Calu3 (cell line): ENCODE data around the gene RFX3. TPM values are rescaled to one million over a fixed set of nuclear protein-coding genes. Genes with fewer than 3 reads are reported as not detected.

Experiments used
- BruUV-seq: library from RNA; stranded (reverse); fragments of 400-500 nt; replicated peaks from 2 replicates; lab custom pipeline; 2021; lab: Mats Ljungman, UMichigan
- CTCF ChIA-PET: fragments of 300-600 bp; sonication (Branson Sonifier 250); formaldehyde crosslinking; loops from one replicate; lab custom pipeline; 2022; ENCODE audit warnings: antibody characterized with exemption; lab: Charles Lee
- DNase-seq: peaks from one replicate; pipeline ENCODE4 v3.0.0; 2022
- H3K27ac Mint-ChIP-seq: one replicate; pipeline ENCODE4 v1.8.0; 2022; ENCODE audit warnings: mixed read lengths; ENCODE audit not compliant: unreplicated experiment
- H3K27me3 Mint-ChIP-seq: one replicate; pipeline ENCODE4 v1.8.0; 2022; ENCODE audit warnings: mixed read lengths; ENCODE audit not compliant: unreplicated experiment
- H3K36me3 Mint-ChIP-seq: one replicate; pipeline ENCODE4 v1.8.0; 2022; ENCODE audit warnings: mild to moderate bottlenecking, moderate library complexity, mixed read lengths; ENCODE audit not compliant: insufficient read depth, unreplicated experiment
- H3K4me1 Mint-ChIP-seq: one replicate; pipeline ENCODE4 v1.8.0; 2022; ENCODE audit warnings: mild to moderate bottlenecking, low read depth, mixed read lengths; ENCODE audit not compliant: unreplicated experiment
- H3K4me3 Mint-ChIP-seq: one replicate; pipeline ENCODE4 v1.8.0; 2022; ENCODE audit warnings: mild to moderate bottlenecking, low read depth, moderate library complexity, mixed read lengths; ENCODE audit not compliant: unreplicated experiment
- H3K9me3 Mint-ChIP-seq: one replicate; pipeline ENCODE4 v1.8.0; 2022; ENCODE audit warnings: low read depth, mixed read lengths; ENCODE audit not compliant: unreplicated experiment
- CTCF ChIP-seq: fragments of 200-600 bp; IDR thresholded peaks from one replicate; pipeline ENCODE4 v1.8.0; 2022; ENCODE audit warnings: antibody characterized with exemption; ENCODE audit not compliant: unreplicated experiment
- intact Hi-C: fragments of 100-400 bp; cut with micrococcal nuclease; formaldehyde crosslinking; loops from one replicate; pipeline ENCODE4 v1.10.0; 2022; ENCODE audit not compliant: unreplicated experiment
- total RNA-seq: library from RNA; stranded (reverse); gene quantifications from 2 replicates; pipeline ENCODE4 v1.2.3, GENCODE V29; 2022

RFX3 gene
- total RNA-seq, 1 experiment from 2014 or later: 10.1 TPM

GRCh38 chr9:3361116-3361515 lies 164.7 kb downstream of the RFX3 start:
- intact Hi-C loops: no loop called here
- no peaks in the 10 kb centered on the region for H3K27me3 Mint-ChIP-seq
- no TSS peak for BruUV-seq
- no peak overlapping the region for H3K27ac Mint-ChIP-seq
- H3K4me1 Mint-ChIP-seq: peaks cover 7% of the 10 kb centered on the region
- no peaks in the 10 kb centered on the region for H3K36me3 Mint-ChIP-seq
- no peak for TF ChIP-seq CTCF
- H3K4me3 Mint-ChIP-seq: no peak overlapping the region
- H3K9me3 Mint-ChIP-seq: no peaks in the 10 kb centered on the region
- CTCF ChIA-PET: no interaction called here
- DNase-seq: no peak

GRCh38 chr9:3360245-3360644 lies 165.6 kb downstream of the RFX3 start:
- no peak for DNase-seq
- no peak for TF ChIP-seq CTCF
- Mint-ChIP-seq H3K36me3 (no peaks in the 10 kb centered on the region), H3K9me3 (no peaks in the 10 kb centered on the region), H3K27ac (no peak overlapping the region), H3K4me1 (peaks cover 7% of the 10 kb centered on the region), H3K27me3 (no peaks in the 10 kb centered on the region), H3K4me3 (no peak overlapping the region)
- intact Hi-C loops: no loop called here
- BruUV-seq: no TSS peak
- CTCF ChIA-PET: no interaction called here

- Mint-ChIP-seq H3K36me3 (no peaks in the 10 kb centered on the region), H3K4me1 (peaks cover 7% of the 10 kb centered on the region), H3K27me3 (no peaks in the 10 kb centered on the region), H3K9me3 (no peaks in the 10 kb centered on the region), H3K4me3 (no peak overlapping the region), H3K27ac (no peak overlapping the region)
- BruUV-seq: no TSS peak
- CTCF ChIA-PET: no interaction called here
- intact Hi-C loops: no loop called here
- no peak for DNase-seq
- no peak for TF ChIP-seq CTCF
Observed at GRCh38 chr9:3359778-3360177, 166.0 kb downstream of the RFX3 start.

GRCh38 chr9:3359048-3359692 lies 166.6 kb downstream of the RFX3 start:
- intact Hi-C loops: no loop called here
- TF ChIP-seq CTCF: no peak

More at GRCh38 chr9:3359048-3359692, 166.6 kb downstream of the RFX3 start:
- no peak overlapping the region for H3K4me3 Mint-ChIP-seq
- no peak for DNase-seq
- no peaks in the 10 kb centered on the region for H3K9me3 Mint-ChIP-seq
- BruUV-seq: no TSS peak
- H3K4me1 Mint-ChIP-seq: peaks cover 7% of the 10 kb centered on the region
- no peaks in the 10 kb centered on the region for H3K36me3 Mint-ChIP-seq
- no peak overlapping the region for H3K27ac Mint-ChIP-seq
- CTCF ChIA-PET: no interaction called here
- H3K27me3 Mint-ChIP-seq: no peaks in the 10 kb centered on the region
